Brain microvascular endothelial cell (primary cell): ENCODE measurements around the gene DTNB.
A peak's percentile ranks its signal among the peaks of the same experiment; 100 is the strongest.

Source experiments
- DNase-seq: peaks from one replicate; pipeline ENCODE4 v3.0.0-alpha.2; 2020
- H3K27ac ChIP-seq: fragments of 250-450 bp; sonication (Bioruptor Pico); 2 replicates; pipeline ENCODE4 v1.5.1; 2020; ENCODE audit warnings: mild to moderate bottlenecking, moderate library complexity
- H3K27me3 ChIP-seq: fragments of 250-450 bp; sonication (Bioruptor Pico); replicated peaks from 2 replicates; pipeline ENCODE4 v1.5.1; 2020; ENCODE audit warnings: mild to moderate bottlenecking
- H3K36me3 ChIP-seq: fragments of 250-450 bp; sonication (Bioruptor Pico); replicated peaks from 2 replicates; pipeline ENCODE4 v1.5.1; 2020; ENCODE audit warnings: mild to moderate bottlenecking
- H3K4me3 ChIP-seq: 2 replicates; pipeline ENCODE4 v1.5.1; 2011; ENCODE audit warnings: low read depth, mild to moderate bottlenecking, control low read depth, low read length, moderate library complexity
- CTCF ChIP-seq: IDR thresholded peaks from 2 replicates; pipeline ENCODE4 v1.5.1; 2011; ENCODE audit warnings: low read depth, mild to moderate bottlenecking, moderate library complexity, low read length, control low read depth, inconsistent platforms; ENCODE audit errors: missing control alignments
- in situ Hi-C: cut with HindIII; loops from 2 replicates; pipeline ENCODE4 v1.10.0; 2017; ENCODE audit warnings: low sequenced_read_pairs, low pct_ligation_motif_present

DTNB gene

GRCh38 chr2:25342372-25343186, 330.8 kb downstream of the DTNB start:
- DNase-seq = peak; percentile 51
- H3K27me3 ChIP-seq = no peaks in the 10 kb centered on the region
- H3K27ac ChIP-seq = no peak overlapping the region
- peak; percentile 83 for TF ChIP-seq CTCF
- peak overlapping the region; percentile 53 for H3K4me3 ChIP-seq
- no peaks in the 10 kb centered on the region for H3K36me3 ChIP-seq
- in situ Hi-C loops = no loop called here

GRCh38 chr2:25341753-25342371, 331.5 kb downstream of the DTNB start, which contains the start of gene DNMT3A:
Gene DNMT3A (minus strand): TSS chr2:25341925. CDS start chr2:25313984, 27,941 bp downstream.
- Histone ChIP-seq H3K4me3 (peak within 1 kb of the TSS; percentile 58), H3K27me3 (no peaks in the 10 kb centered on the region), H3K36me3 (no peaks in the 10 kb centered on the region), H3K27ac (no peak within 1 kb of the TSS)
- TF ChIP-seq CTCF = no peak
- in situ Hi-C loops = no loop called here
- peak; percentile 40 for DNase-seq

GRCh38 chr2:25341011-25341727, 332.2 kb downstream of the DTNB start:
- no peak overlapping the region for H3K27ac ChIP-seq
- in situ Hi-C loops = no loop called here
- no peak for TF ChIP-seq CTCF
- no peak for DNase-seq
- H3K4me3 ChIP-seq = peak overlapping the region; percentile 58
- no peaks in the 10 kb centered on the region for H3K36me3 ChIP-seq
- no peaks in the 10 kb centered on the region for H3K27me3 ChIP-seq

- no peak for TF ChIP-seq CTCF
- in situ Hi-C loops = no loop called here
Observed at GRCh38 chr2:25340181-25340921, 333.0 kb downstream of the DTNB start.

GRCh38 chr2:25339791-25340180, 333.6 kb downstream of the DTNB start:
- no peak for TF ChIP-seq CTCF
- Histone ChIP-seq H3K27me3 (no peaks in the 10 kb centered on the region), H3K36me3 (no peaks in the 10 kb centered on the region), H3K27ac (no peak overlapping the region), H3K4me3 (no peak overlapping the region)
- no peak for DNase-seq
- in situ Hi-C loops = no loop called here

More at GRCh38 chr2:25340181-25340921, 333.0 kb downstream of the DTNB start:
- Histone ChIP-seq H3K27me3 (no peaks in the 10 kb centered on the region), H3K4me3 (peak overlapping the region; percentile 58), H3K27ac (no peak overlapping the region), H3K36me3 (no peaks in the 10 kb centered on the region)
- DNase-seq = no peak
